GM23338 (cell line): ENCODE measurements around the gene CACNA1C.

Source experiments
- CTCF ChIP-seq, 2 experiments: fragments of 200-600 bp in 1 of 2; sonication (generic) in 1 of 2; conservative IDR thresholded peaks; 2 replicates each; pipeline versions ENCODE4 v1.5.1 to v1.6.1; 2016 to 2017; ENCODE audit warnings: antibody characterized with exemption in 2 of 2, low read depth in 2 of 2, mild to moderate bottlenecking in 2 of 2, moderate library complexity in 1 of 2
- EZH2 ChIP-seq: fragments of 200-600 bp; sonication (generic); IDR thresholded peaks from one replicate; pipeline ENCODE4 v1.8.0; 2017; ENCODE audit warnings: antibody characterized with exemption, mild to moderate bottlenecking, low read depth; ENCODE audit not compliant: unreplicated experiment
- EZH2phosphoT487 ChIP-seq: fragments of 200-600 bp; sonication (generic); IDR thresholded peaks from one replicate; pipeline ENCODE4 v1.8.1; 2018; ENCODE audit warnings: antibody characterized with exemption; ENCODE audit not compliant: unreplicated experiment

- no peak for TF ChIP-seq CTCF (conservative IDR thresholded peaks at IDR 0.05; ENCODE audit: low read depth in 2 of 2)
- no peak for TF ChIP-seq EZH2
- no peak for TF ChIP-seq EZH2phosphoT487
Measured at GRCh38 chr12:2191534-2192153, 138.9 kb downstream of the CACNA1C start.
